ENCODE measurements around the gene FAM124B.

GRCh38 chr2:224381521-224382279 lies 20.2 kb downstream of the FAM124B start:
- TF ChIP-seq CTCF (IDR thresholded peaks at IDR 0.05): no peak
- no peak for TF ChIP-seq EZH2 (IDR thresholded peaks at IDR 0.05)
- TF ChIP-seq EZH2phosphoT487 (IDR thresholded peaks at IDR 0.05): no peak
